Right lobe of liver (tissue), 6 donors: ENCODE measurements around the gene ACP6. TPM values are rescaled to one million over a fixed set of nuclear protein-coding genes. Genes with fewer than 3 reads are reported as not detected.

ENCODE experiments used
- ATAC-seq, 4 donors: fragments of 200-7000 bp; cut with Tn5 transposase; one replicate each; pipeline ENCODE4 v1.9.1; 2020; ENCODE audit warnings: mild to moderate bottlenecking in 4 of 4, moderate library complexity in 4 of 4
- DNase-seq, 3 donors: peaks; one replicate each; pipeline ENCODE4 v3.0.0-alpha.2; 2020
- H3K27ac ChIP-seq, 3 donors: fragments of 200-600 bp; one replicate each; pipeline ENCODE4 v1.8.0; 2022
- H3K27me3 ChIP-seq, 2 donors: fragments of 200-600 bp; one replicate each; pipeline ENCODE4 v1.8.0; 2022
- H3K36me3 ChIP-seq, 4 donors: fragments of 200-600 bp; sonication (generic) in 1 of 4; one replicate each; pipeline versions ENCODE4 v1.5.1 to v1.8.0; 2017 to 2022; ENCODE audit warnings: control low read depth in 1 of 4
- H3K4me1 ChIP-seq, 4 donors: fragments of 200-600 bp; sonication (generic) in 1 of 4; one replicate each; pipeline versions ENCODE4 v1.5.1 to v1.8.0; 2017 to 2022; ENCODE audit warnings: control low read depth in 1 of 4
- H3K4me3 ChIP-seq, 3 donors: fragments of 200-600 bp; one replicate each; pipeline ENCODE4 v1.8.0; 2022
- H3K9me3 ChIP-seq, 4 donors: fragments of 200-600 bp; sonication (generic) in 1 of 4; one replicate each; pipeline versions ENCODE4 v1.5.1 to v1.8.0; 2017 to 2022; ENCODE audit warnings: control low read depth in 1 of 4
- POLR2A ChIP-seq: fragments of 450-650 bp; IDR thresholded peaks from one replicate; pipeline ENCODE4 v1.6.1; 2017; ENCODE audit warnings: antibody characterized with exemption, mild to moderate bottlenecking
- WGBS: methylation state at CpG from one replicate; pipeline ENCODE4 v1.1.6; 2018; ENCODE audit warnings: low coverage, low lambda C conversion rate; ENCODE audit not compliant: insufficient coverage; ENCODE audit errors: missing lambda C conversion rate; 5-methylcytosine and 5-hydroxymethylcytosine counted together
- intact Hi-C, 2 donors: fragments of 100-400 bp; cut with DNase I; formaldehyde crosslinking; loops; one replicate each; pipeline versions ENCODE4 v1.11.2 to v1.14.1; 2022
- total RNA-seq, 6 experiments: library from RNA; depleted of rRNA in 2 of 6; stranded (reverse); fragments of >200 nt in 2 of 6; fragmentation: NEBNext Ultra II Directional in 3 of 6; extraction: Animal tissue kit (Norgen Biotek cat#: 25700) in 3 of 6; gene quantifications; one replicate each; pipeline versions ENCODE4 v1.1.0 to v1.2.4, GENCODE V29; 2016 to 2023
- TF ChIP-seq, protein P1 (sequence below), 4 donors: fragments of 200-600 bp in 3 of 4; fragments of 450-650 bp in 1 of 4; IDR thresholded peaks; one replicate each; pipeline versions ENCODE4 v1.5.1 to v1.8.0; 2016 to 2022; ENCODE audit warnings: antibody characterized with exemption in 4 of 4, mild to moderate bottlenecking in 2 of 4
- donor health status: DM: no; HTN: yes; CAD: no.
- donor health status: DM: no; HTN: no; CAD: no.
- donor health status: DM: no; HTN: no; CAD: no.
- donor health status: DM: no; HTN: yes; CAD: no.
- donor health status: DM: no; HTN: yes; CAD: no.

Gene ACP6
- total RNA-seq, 6 experiments from 2014 or later = 6.8 to 17.7 (median 11.9) TPM

- Histone ChIP-seq H3K27ac (no peak overlapping the region), H3K27me3 (no peaks in the 10 kb centered on the region), H3K4me3 (no peak overlapping the region), H3K4me1 (peaks cover 0 to 12% (median 0%) of the 10 kb centered on the region in 4 donors), H3K9me3 (no peaks in the 10 kb centered on the region), H3K36me3 (no peaks in the 10 kb centered on the region)
- TF ChIP-seq, protein P1, sequence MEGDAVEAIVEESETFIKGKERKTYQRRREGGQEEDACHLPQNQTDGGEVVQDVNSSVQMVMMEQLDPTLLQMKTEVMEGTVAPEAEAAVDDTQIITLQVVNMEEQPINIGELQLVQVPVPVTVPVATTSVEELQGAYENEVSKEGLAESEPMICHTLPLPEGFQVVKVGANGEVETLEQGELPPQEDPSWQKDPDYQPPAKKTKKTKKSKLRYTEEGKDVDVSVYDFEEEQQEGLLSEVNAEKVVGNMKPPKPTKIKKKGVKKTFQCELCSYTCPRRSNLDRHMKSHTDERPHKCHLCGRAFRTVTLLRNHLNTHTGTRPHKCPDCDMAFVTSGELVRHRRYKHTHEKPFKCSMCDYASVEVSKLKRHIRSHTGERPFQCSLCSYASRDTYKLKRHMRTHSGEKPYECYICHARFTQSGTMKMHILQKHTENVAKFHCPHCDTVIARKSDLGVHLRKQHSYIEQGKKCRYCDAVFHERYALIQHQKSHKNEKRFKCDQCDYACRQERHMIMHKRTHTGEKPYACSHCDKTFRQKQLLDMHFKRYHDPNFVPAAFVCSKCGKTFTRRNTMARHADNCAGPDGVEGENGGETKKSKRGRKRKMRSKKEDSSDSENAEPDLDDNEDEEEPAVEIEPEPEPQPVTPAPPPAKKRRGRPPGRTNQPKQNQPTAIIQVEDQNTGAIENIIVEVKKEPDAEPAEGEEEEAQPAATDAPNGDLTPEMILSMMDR (IDR thresholded peaks at IDR 0.05) = no peak
- no peak for TF ChIP-seq POLR2A
- 86% methylated on average over 1 of the region's 1 CpG for WGBS
- no peak for DNase-seq
- intact Hi-C loops = no loop called here
- ATAC-seq = no peak
Observed at GRCh38 chr1:147633759-147634158, 36.6 kb downstream of the ACP6 start.

- intact Hi-C loops = no loop called here
- DNase-seq = no peak
- 86% methylated on average over 2 of the region's 3 CpGs for WGBS
- no peak for TF ChIP-seq POLR2A
- TF ChIP-seq, protein P1 (IDR thresholded peaks at IDR 0.05) = no peak
- no peaks in the 10 kb centered on the region for H3K36me3 ChIP-seq
- peaks cover 0 to 15% (median 2%) of the 10 kb centered on the region in 4 donors for H3K4me1 ChIP-seq
- no peak for ATAC-seq
- no peak overlapping the region for H3K4me3 ChIP-seq
- H3K9me3 ChIP-seq = no peaks in the 10 kb centered on the region
- no peaks in the 10 kb centered on the region for H3K27me3 ChIP-seq
- H3K27ac ChIP-seq = no peak overlapping the region
Observed at GRCh38 chr1:147631839-147632238, 38.5 kb downstream of the ACP6 start.

- no peaks in the 10 kb centered on the region for H3K9me3 ChIP-seq
- 80% methylated on average over 6 of the region's 6 CpGs for WGBS
- no peak overlapping the region for H3K4me3 ChIP-seq
- H3K36me3 ChIP-seq = no peaks in the 10 kb centered on the region
- ATAC-seq (no peak), DNase-seq (no peak)
- no peak overlapping the region for H3K27ac ChIP-seq
- intact Hi-C loops = no loop called here
- no peak for TF ChIP-seq POLR2A
- TF ChIP-seq, protein P1 (IDR thresholded peaks at IDR 0.05) = no peak
- H3K27me3 ChIP-seq = no peaks in the 10 kb centered on the region
- H3K4me1 ChIP-seq = peaks cover 0 to 20% (median 8%) of the 10 kb centered on the region in 4 donors
Observed at GRCh38 chr1:147630447-147630846, 39.9 kb downstream of the ACP6 start.

DNA sequence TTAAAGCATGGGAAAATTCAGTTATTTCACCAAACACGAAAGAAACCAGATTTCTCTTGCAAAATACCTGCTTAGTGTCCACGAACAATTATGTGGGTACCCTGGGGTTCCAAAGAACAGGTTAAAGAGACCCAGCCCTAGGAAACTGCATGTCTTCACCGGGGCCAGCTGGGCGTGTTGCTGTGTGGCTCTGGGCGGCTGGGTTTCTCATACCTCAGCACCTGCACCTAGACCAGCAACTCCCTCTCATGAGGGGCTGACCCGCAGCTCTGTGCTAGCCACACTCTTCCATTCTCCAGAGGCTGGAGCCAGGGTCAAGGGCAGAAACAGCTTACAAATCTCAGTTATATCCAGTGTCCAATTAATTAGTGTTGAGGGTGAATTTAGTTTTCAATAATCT lies 40.3 kb downstream of the ACP6 start:
- ATAC-seq = no peak
- no peak for TF ChIP-seq POLR2A
- TF ChIP-seq, protein P1 (IDR thresholded peaks at IDR 0.05) = no peak
- no peak overlapping the region for H3K4me3 ChIP-seq
- H3K9me3 ChIP-seq = no peaks in the 10 kb centered on the region
- no peaks in the 10 kb centered on the region for H3K27me3 ChIP-seq
- H3K27ac ChIP-seq = no peak overlapping the region
- H3K4me1 ChIP-seq = peaks cover 0 to 24% (median 9%) of the 10 kb centered on the region in 4 donors
- H3K36me3 ChIP-seq = no peaks in the 10 kb centered on the region
- WGBS = 73% methylated on average over 2 of the region's 6 CpGs
- no peak for DNase-seq
- intact Hi-C loops = no loop called here

DNA sequence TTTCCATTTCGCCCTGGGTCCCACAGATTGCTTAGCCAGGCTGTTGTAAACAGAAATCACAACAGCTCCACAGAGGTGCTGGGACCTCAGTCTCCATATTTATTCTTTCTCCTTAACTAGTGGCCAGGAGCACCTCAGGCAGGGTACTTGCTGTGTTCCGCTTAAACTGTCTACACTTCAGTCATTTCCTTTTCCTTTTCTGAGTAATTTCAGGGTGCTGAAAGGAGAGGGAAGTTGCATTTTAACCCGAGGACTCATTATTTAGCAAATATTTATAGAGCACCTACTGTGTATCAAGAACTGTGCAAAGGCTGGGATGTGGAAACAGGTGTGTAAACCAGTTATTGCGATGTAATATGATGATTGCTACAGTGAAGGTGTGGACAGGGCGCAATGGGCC lies 41.9 kb downstream of the ACP6 start:
- 53% methylated on average over 5 of the region's 5 CpGs for WGBS

More for the DNA sequence above, 41.9 kb downstream of the ACP6 start:
- Histone ChIP-seq H3K4me1 (peaks cover 0 to 27% (median 10%) of the 10 kb centered on the region in 4 donors), H3K36me3 (no peaks in the 10 kb centered on the region), H3K4me3 (no peak overlapping the region), H3K9me3 (no peaks in the 10 kb centered on the region), H3K27me3 (no peaks in the 10 kb centered on the region), H3K27ac (no peak overlapping the region)
- intact Hi-C loops = loop anchor here in 1 of 2 donors (5.0 kb wide), 1 partner anchor 131 kb away; no protein-coding TSS in a partner anchor
- ATAC-seq (no peak), DNase-seq (no peak)
- TF ChIP-seq, protein P1 (IDR thresholded peaks at IDR 0.05) = no peak
